Nephron (organoid): ENCODE measurements around the gene RAD18.

Source experiments
- H3K27ac Mint-ChIP-seq, 3 experiments: 2 replicates each; pipeline ENCODE4 v1.8.0; 2020; ENCODE audit warnings: mixed read lengths in 3 of 3, mild to moderate bottlenecking in 2 of 3, moderate library complexity in 1 of 3
- H3K27me3 Mint-ChIP-seq: 2 replicates; pipeline ENCODE4 v1.8.0; 2021; ENCODE audit warnings: low read depth, mild to moderate bottlenecking, moderate library complexity, mixed read lengths
- H3K36me3 Mint-ChIP-seq: 2 replicates; pipeline ENCODE4 v1.8.0; 2020; ENCODE audit warnings: low read depth, mixed read lengths
- H3K4me1 Mint-ChIP-seq: 2 replicates; pipeline ENCODE4 v1.8.0; 2020; ENCODE audit warnings: mixed read lengths
- H3K4me3 Mint-ChIP-seq, 3 experiments: 2 replicates each; pipeline ENCODE4 v1.8.0; 2020; ENCODE audit warnings: mild to moderate bottlenecking in 3 of 3, mixed read lengths in 3 of 3, moderate library complexity in 2 of 3
- H3K9me3 Mint-ChIP-seq: 2 replicates; pipeline ENCODE4 v1.8.0; 2020; ENCODE audit warnings: mixed read lengths
- CTCF ChIP-seq, 3 experiments: fragments of 200-600 bp; sonication (generic); IDR thresholded peaks; one replicate each; pipeline ENCODE4 v1.5.0; 2021; ENCODE audit warnings: antibody characterized with exemption in 3 of 3; ENCODE audit not compliant: unreplicated experiment in 3 of 3

The RAD18 gene

GRCh38 chr3:8847317-8847716, 116.0 kb downstream of the RAD18 start:
- no peak overlapping the region for H3K27ac Mint-ChIP-seq
- H3K9me3 Mint-ChIP-seq: no peaks in the 10 kb centered on the region
- H3K36me3 Mint-ChIP-seq: no peaks in the 10 kb centered on the region
- H3K27me3 Mint-ChIP-seq: no peaks in the 10 kb centered on the region
- no peak for TF ChIP-seq CTCF (IDR thresholded peaks at IDR 0.05; ENCODE audit: unreplicated experiment in 3 of 3)
- H3K4me3 Mint-ChIP-seq: no peak overlapping the region
- H3K4me1 Mint-ChIP-seq: peaks cover 14% of the 10 kb centered on the region

- Mint-ChIP-seq H3K27ac (no peak overlapping the region), H3K9me3 (no peaks in the 10 kb centered on the region), H3K4me3 (no peak overlapping the region), H3K4me1 (peaks cover 6% of the 10 kb centered on the region), H3K27me3 (no peaks in the 10 kb centered on the region), H3K36me3 (no peaks in the 10 kb centered on the region)
- no peak for TF ChIP-seq CTCF (IDR thresholded peaks at IDR 0.05; ENCODE audit: unreplicated experiment in 3 of 3)
These were observed 117.1 kb downstream of the RAD18 start for GRCh38 chr3:8846176-8846575.

- H3K27me3 Mint-ChIP-seq: no peaks in the 10 kb centered on the region
- no peaks in the 10 kb centered on the region for H3K9me3 Mint-ChIP-seq
- no peak for TF ChIP-seq CTCF (IDR thresholded peaks at IDR 0.05; ENCODE audit: unreplicated experiment in 3 of 3)
- H3K4me1 Mint-ChIP-seq: peaks cover 6% of the 10 kb centered on the region
- H3K36me3 Mint-ChIP-seq: no peaks in the 10 kb centered on the region
- H3K4me3 Mint-ChIP-seq: no peak overlapping the region
- no peak overlapping the region for H3K27ac Mint-ChIP-seq
These were observed 117.6 kb downstream of the RAD18 start for GRCh38 chr3:8845641-8846040.

- H3K4me1 Mint-ChIP-seq: peaks cover 2% of the 10 kb centered on the region
- no peak overlapping the region for H3K4me3 Mint-ChIP-seq
- TF ChIP-seq CTCF (IDR thresholded peaks at IDR 0.05; ENCODE audit: unreplicated experiment in 3 of 3): no peak
These were observed 119.9 kb downstream of the RAD18 start for GRCh38 chr3:8843347-8843746.

GRCh38 chr3:8842293-8842692, 121.0 kb downstream of the RAD18 start:
- no peaks in the 10 kb centered on the region for H3K9me3 Mint-ChIP-seq
- no peaks in the 10 kb centered on the region for H3K27me3 Mint-ChIP-seq
- peaks cover 13% of the 10 kb centered on the region for H3K4me1 Mint-ChIP-seq
- H3K4me3 Mint-ChIP-seq: no peak overlapping the region
- no peak for TF ChIP-seq CTCF (IDR thresholded peaks at IDR 0.05; ENCODE audit: unreplicated experiment in 3 of 3)
- H3K27ac Mint-ChIP-seq: no peak overlapping the region
- no peaks in the 10 kb centered on the region for H3K36me3 Mint-ChIP-seq

More at GRCh38 chr3:8843347-8843746, 119.9 kb downstream of the RAD18 start:
- no peaks in the 10 kb centered on the region for H3K9me3 Mint-ChIP-seq
- no peaks in the 10 kb centered on the region for H3K27me3 Mint-ChIP-seq
- H3K36me3 Mint-ChIP-seq: no peaks in the 10 kb centered on the region
- H3K27ac Mint-ChIP-seq: no peak overlapping the region

- no peaks in the 10 kb centered on the region for H3K36me3 Mint-ChIP-seq
- no peak overlapping the region for H3K4me3 Mint-ChIP-seq
- peaks cover 15% of the 10 kb centered on the region for H3K4me1 Mint-ChIP-seq
- no peaks in the 10 kb centered on the region for H3K9me3 Mint-ChIP-seq
- no peaks in the 10 kb centered on the region for H3K27me3 Mint-ChIP-seq
- TF ChIP-seq CTCF (IDR thresholded peaks at IDR 0.05; ENCODE audit: unreplicated experiment in 3 of 3): no peak
- no peak overlapping the region for H3K27ac Mint-ChIP-seq
These were observed 121.8 kb downstream of the RAD18 start for GRCh38 chr3:8841472-8841871.
